NCI-H2081 treated with DMSO at 0.1 percent for 48 hours (cell line): ENCODE measurements around the gene PPP1R12C.
"Not testable (repeated sequence)": the region's sequence is repeated elsewhere in the genome, so short reads cannot be mapped to it uniquely, and the experiment has no call there.

Experiments
- DNase-seq: peaks from one replicate; lab custom pipeline; 2025; lab: John Stamatoyannopoulos, UW

PPP1R12C gene

GRCh38 chr19:55116859-55117662, at the start of gene PPP1R12C:
Gene PPP1R12C, minus strand, starts transcription at chr19:55117637. Its CDS starts 94 bp downstream, at chr19:55117543.
- no peak for DNase-seq

- peak; percentile 90 for DNase-seq
These were observed 49.3 kb upstream of the PPP1R12C start, which contains the start of gene DNAAF3 for GRCh38 chr19:55166530-55167268. Gene DNAAF3, minus strand, starts transcription at chr19:55166613. Its CDS starts 200 bp downstream, at chr19:55166413.

GRCh38 chr19:55165952-55166529, 48.6 kb upstream of the PPP1R12C start:
- DNase-seq, result no peak

GRCh38 chr19:55161571-55162322, 44.3 kb upstream of the PPP1R12C start:
- no peak for DNase-seq

- no peak for DNase-seq
These were observed 43.5 kb upstream of the PPP1R12C start for GRCh38 chr19:55160986-55161365.

GRCh38 chr19:55160128-55160985, 42.9 kb upstream of the PPP1R12C start:
- DNase-seq, result peak; percentile 56

- no peak for DNase-seq
These were observed 41.7 kb upstream of the PPP1R12C start for GRCh38 chr19:55158848-55159749.

GRCh38 chr19:55158423-55158822, 41.0 kb upstream of the PPP1R12C start:
- no peak for DNase-seq

GRCh38 chr19:55157064-55157908, 39.8 kb upstream of the PPP1R12C start, which contains the start of gene TNNI3:
Gene TNNI3, minus strand, starts transcription at chr19:55157732. Its CDS starts 143 bp downstream, at chr19:55157589.
- no peak for DNase-seq

GRCh38 chr19:55156202-55157063, 39.0 kb upstream of the PPP1R12C start:
- peak; percentile 43 for DNase-seq

- not testable (repeated sequence) for DNase-seq
These were observed 38.3 kb upstream of the PPP1R12C start for GRCh38 chr19:55155784-55156183.

- DNase-seq, result no peak
These were observed 36.3 kb upstream of the PPP1R12C start for GRCh38 chr19:55153652-55154264.

GRCh38 chr19:55152017-55152416, 34.6 kb upstream of the PPP1R12C start:
- DNase-seq, result no peak

GRCh38 chr19:55149078-55150003, 31.9 kb upstream of the PPP1R12C start, which contains the start of gene TNNT1:
Gene TNNT1, minus strand, starts transcription at chr19:55149206. Its CDS starts 2,049 bp downstream, at chr19:55147157.
- no peak for DNase-seq

GRCh38 chr19:55147545-55148251, 30.3 kb upstream of the PPP1R12C start:
- DNase-seq, result no peak
